Fibroblast of lung (primary cell): Measurements from ENCODE around the gene FAM131B. TPM values are rescaled to one million over a fixed set of nuclear protein-coding genes. Genes with fewer than 3 reads are reported as not detected.

Experiments used
- DNase-seq, 2 donors: peaks; one replicate each; pipeline versions ENCODE4 v3.0.0 to v3.0.0-alpha.2; 2010; ENCODE audit warnings: low read depth in 2 of 2
- H2AFZ ChIP-seq: 2 replicates; pipeline ENCODE4 v1.5.1; 2012; ENCODE audit warnings: low read length, control low read depth, inconsistent platforms
- H3K27ac ChIP-seq: 2 replicates; pipeline ENCODE4 v1.5.1; 2011; ENCODE audit warnings: low read length, control low read depth; ENCODE audit not compliant: insufficient read depth
- H3K27me3 ChIP-seq: 2 replicates; pipeline ENCODE4 v1.5.1; 2011; ENCODE audit warnings: mild to moderate bottlenecking, low read length; ENCODE audit not compliant: control insufficient read depth, insufficient read depth
- H3K36me3 ChIP-seq: 2 replicates; pipeline ENCODE4 v1.5.1; 2011; ENCODE audit warnings: low read length; ENCODE audit not compliant: control insufficient read depth, insufficient read depth
- H3K4me1 ChIP-seq: 2 replicates; pipeline ENCODE4 v1.5.1; 2011; ENCODE audit warnings: low read length; ENCODE audit not compliant: control insufficient read depth, insufficient read depth; ENCODE audit errors: extremely low read depth
- H3K4me2 ChIP-seq: 2 replicates; pipeline ENCODE4 v1.5.1; 2011; ENCODE audit warnings: low read length, control low read depth; ENCODE audit not compliant: insufficient read depth; ENCODE audit errors: extremely low read depth
- H3K4me3 ChIP-seq, 4 experiments: fragments of 200-600 bp in 1 of 4; sonication (generic) in 1 of 4; replicated peaks in 1 of 4; 2 replicates each; pipeline ENCODE4 v1.5.1; 2011 to 2016; ENCODE audit warnings: low read length in 4 of 4, low read depth in 3 of 4, mild to moderate bottlenecking in 3 of 4, control low read depth in 2 of 4, inconsistent platforms in 1 of 4, mixed read lengths in 1 of 4; ENCODE audit not compliant: insufficient read depth in 1 of 4; ENCODE audit errors: control extremely low read depth in 1 of 4
- H3K79me2 ChIP-seq: 2 replicates; pipeline ENCODE4 v1.5.1; 2012; ENCODE audit warnings: mild to moderate bottlenecking, low read length, inconsistent platforms; ENCODE audit not compliant: control insufficient read depth, insufficient read depth
- H3K9ac ChIP-seq: 2 replicates; pipeline ENCODE4 v1.5.1; 2011; ENCODE audit warnings: mild to moderate bottlenecking, low read length, control low read depth; ENCODE audit not compliant: insufficient read depth
- H3K9me3 ChIP-seq: 2 replicates; pipeline ENCODE4 v1.5.1; 2012; ENCODE audit warnings: low read depth, low read length; ENCODE audit not compliant: control insufficient read depth, insufficient read depth
- H4K20me1 ChIP-seq: 2 replicates; pipeline ENCODE4 v1.5.1; 2011; ENCODE audit warnings: low read length; ENCODE audit not compliant: control insufficient read depth, insufficient read depth; ENCODE audit errors: extremely low read depth
- EZH2 ChIP-seq: IDR thresholded peaks from 2 replicates; pipeline ENCODE4 v1.5.1; 2012; ENCODE audit warnings: low read length, control low read depth, mild to moderate bottlenecking; ENCODE audit errors: missing control alignments
- polyA plus RNA-seq, 2 donors: library from polyadenylated mRNA; depleted of rRNA in 1 of 2; stranded (reverse) in 1 of 2; unstranded in 1 of 2; fragments of >200 nt; gene quantifications; 2 replicates each; pipeline ENCODE4 v1.2.1, GENCODE V29; 2011 to 2012; ENCODE audit warnings: missing spikeins in 1 of 2
- total RNA-seq: library from RNA; depleted of rRNA; stranded (reverse); fragments of >200 nt; gene quantifications from 2 replicates; pipeline ENCODE4 v1.2.1, GENCODE V29; 2014
- TF ChIP-seq, protein P1 (sequence below), 2 donors: IDR thresholded peaks in 1 of 2; conservative IDR thresholded peaks in 1 of 2; 1 replicate in 1 of 2; 2 replicates in 1 of 2; pipeline ENCODE4 v1.5.1; 2011 to 2012; ENCODE audit warnings: low read length in 2 of 2, control low read depth in 1 of 2, inconsistent platforms in 1 of 2, low read depth in 1 of 2, mild to moderate bottlenecking in 1 of 2

Gene FAM131B
- total and polyA plus RNA-seq, 2 donors (not counting 1 experiment from before 2014, with no cell fraction given) = 2.0 to 3.8 TPM

- TF ChIP-seq EZH2 = no peak
- TF ChIP-seq, protein P1, sequence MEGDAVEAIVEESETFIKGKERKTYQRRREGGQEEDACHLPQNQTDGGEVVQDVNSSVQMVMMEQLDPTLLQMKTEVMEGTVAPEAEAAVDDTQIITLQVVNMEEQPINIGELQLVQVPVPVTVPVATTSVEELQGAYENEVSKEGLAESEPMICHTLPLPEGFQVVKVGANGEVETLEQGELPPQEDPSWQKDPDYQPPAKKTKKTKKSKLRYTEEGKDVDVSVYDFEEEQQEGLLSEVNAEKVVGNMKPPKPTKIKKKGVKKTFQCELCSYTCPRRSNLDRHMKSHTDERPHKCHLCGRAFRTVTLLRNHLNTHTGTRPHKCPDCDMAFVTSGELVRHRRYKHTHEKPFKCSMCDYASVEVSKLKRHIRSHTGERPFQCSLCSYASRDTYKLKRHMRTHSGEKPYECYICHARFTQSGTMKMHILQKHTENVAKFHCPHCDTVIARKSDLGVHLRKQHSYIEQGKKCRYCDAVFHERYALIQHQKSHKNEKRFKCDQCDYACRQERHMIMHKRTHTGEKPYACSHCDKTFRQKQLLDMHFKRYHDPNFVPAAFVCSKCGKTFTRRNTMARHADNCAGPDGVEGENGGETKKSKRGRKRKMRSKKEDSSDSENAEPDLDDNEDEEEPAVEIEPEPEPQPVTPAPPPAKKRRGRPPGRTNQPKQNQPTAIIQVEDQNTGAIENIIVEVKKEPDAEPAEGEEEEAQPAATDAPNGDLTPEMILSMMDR (conservative IDR thresholded peaks at IDR 0.05 in 1 of 2, IDR thresholded peaks at IDR 0.05 in 1 of 2; ENCODE audit: low read depth in 1 of 2, low read length in 2 of 2) = no peak
- DNase-seq = no peak
- H3K4me3 ChIP-seq = no peak overlapping the region
- no peaks in the 10 kb centered on the region for H4K20me1 ChIP-seq
- H3K27ac ChIP-seq = no peak overlapping the region
- no peaks in the 10 kb centered on the region for H3K79me2 ChIP-seq
- H3K36me3 ChIP-seq = peaks cover 2% of the 10 kb centered on the region
- no peak overlapping the region for H3K9ac ChIP-seq
- H3K9me3 ChIP-seq = no peaks in the 10 kb centered on the region
- H3K4me2 ChIP-seq = no peak overlapping the region
- peaks cover 2% of the 10 kb centered on the region for H3K4me1 ChIP-seq
- no peak overlapping the region for H2AFZ ChIP-seq
- H3K27me3 ChIP-seq = no peaks in the 10 kb centered on the region
Observed at GRCh38 chr7:143398616-143399015, 36.1 kb upstream of the FAM131B start.

- H3K9ac ChIP-seq = no peak overlapping the region
- TF ChIP-seq, protein P1 (conservative IDR thresholded peaks at IDR 0.05 in 1 of 2, IDR thresholded peaks at IDR 0.05 in 1 of 2; ENCODE audit: low read depth in 1 of 2, low read length in 2 of 2) = no peak
- TF ChIP-seq EZH2 = no peak
Observed at GRCh38 chr7:143397710-143398530, 35.4 kb upstream of the FAM131B start.

DNA sequence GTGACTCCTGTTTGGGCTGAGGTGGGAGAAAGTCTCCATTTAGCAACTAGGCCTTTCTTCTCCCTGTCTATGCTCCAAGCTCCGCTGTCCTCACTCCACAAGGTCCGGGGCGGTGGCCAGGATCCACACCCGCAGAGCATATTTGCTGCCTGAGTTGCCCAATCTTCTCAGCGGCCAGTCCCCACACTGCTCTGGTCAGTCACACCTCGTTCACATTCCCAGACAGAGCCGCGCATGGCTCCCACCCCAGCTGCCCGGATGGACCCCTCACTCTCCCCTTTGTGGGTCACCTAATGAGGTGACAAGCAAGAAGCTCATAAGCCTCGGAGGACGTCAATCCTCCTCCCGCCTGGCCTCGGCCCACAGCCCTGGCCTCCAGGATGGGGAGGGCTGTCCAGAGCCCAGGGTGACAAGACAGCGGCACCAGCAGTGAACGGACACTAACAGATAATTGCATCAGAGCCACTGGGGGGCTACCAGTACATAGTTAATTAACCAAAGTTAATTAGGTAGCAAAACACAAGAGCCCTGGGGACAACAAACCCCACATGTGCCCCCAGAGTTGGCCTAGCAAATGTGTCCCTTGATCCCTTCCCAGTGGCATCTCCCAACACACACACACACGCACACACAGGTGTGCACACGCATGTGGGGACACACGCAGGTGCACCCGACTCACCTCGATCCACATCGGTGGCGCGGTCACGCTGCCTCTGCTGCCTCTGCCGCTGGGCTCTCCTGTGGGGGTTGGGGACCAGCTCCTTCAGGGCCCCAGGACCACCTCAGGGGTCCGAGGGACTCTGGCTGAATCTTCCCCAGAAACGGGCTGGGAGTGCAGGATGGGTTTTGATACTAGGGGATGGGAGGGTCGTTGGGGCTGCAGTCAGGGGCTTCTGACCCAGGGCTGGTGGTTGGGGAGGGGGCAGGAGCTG lies 34.4 kb upstream of the FAM131B start:
- DNase-seq = peak; percentile 51 to 56
- Histone ChIP-seq H3K4me1 (peaks cover 8% of the 10 kb centered on the region), H3K9me3 (no peaks in the 10 kb centered on the region), H3K4me3 (no peak overlapping the region), H3K27me3 (no peaks in the 10 kb centered on the region), H2AFZ (no peak overlapping the region), H3K36me3 (peaks cover 6% of the 10 kb centered on the region), H3K27ac (no peak overlapping the region), H4K20me1 (no peaks in the 10 kb centered on the region), H3K4me2 (no peak overlapping the region), H3K79me2 (no peaks in the 10 kb centered on the region), H3K9ac (no peak overlapping the region)
- TF ChIP-seq, protein P1 (conservative IDR thresholded peaks at IDR 0.05 in 1 of 2, IDR thresholded peaks at IDR 0.05 in 1 of 2; ENCODE audit: low read depth in 1 of 2, low read length in 2 of 2) = no peak
- no peak for TF ChIP-seq EZH2

More at GRCh38 chr7:143397710-143398530, 35.4 kb upstream of the FAM131B start:
- Histone ChIP-seq H2AFZ (no peak overlapping the region), H3K9me3 (no peaks in the 10 kb centered on the region), H3K4me3 (no peak overlapping the region), H3K4me2 (no peak overlapping the region), H3K79me2 (no peaks in the 10 kb centered on the region), H4K20me1 (no peaks in the 10 kb centered on the region), H3K36me3 (peaks cover 4% of the 10 kb centered on the region), H3K27me3 (no peaks in the 10 kb centered on the region), H3K4me1 (peaks cover 5% of the 10 kb centered on the region), H3K27ac (no peak overlapping the region)
- no peak for DNase-seq
